Esophagus (tissue), 2 donors: ENCODE data around the gene LATS1. TPM values are rescaled to one million over a fixed set of nuclear protein-coding genes. Genes with fewer than 3 reads are reported as not detected.

ENCODE experiments used
- H3K27ac ChIP-seq, 2 donors: one replicate each; pipeline ENCODE4 v1.5.1; 2013; ENCODE audit warnings: low read depth in 2 of 2, mild to moderate bottlenecking in 2 of 2, inconsistent platforms in 1 of 2, low read length in 1 of 2, moderate library complexity in 1 of 2
- H3K27me3 ChIP-seq, 2 donors: one replicate each; pipeline ENCODE4 v1.6.1; 2013; ENCODE audit warnings: low read length in 2 of 2, control low read depth in 1 of 2, mild to moderate bottlenecking in 1 of 2; ENCODE audit not compliant: insufficient read depth in 2 of 2, control insufficient read depth in 1 of 2
- H3K36me3 ChIP-seq, 2 donors: one replicate each; pipeline ENCODE4 v1.6.1; 2013; ENCODE audit warnings: low read length in 1 of 2; ENCODE audit not compliant: control insufficient read depth in 2 of 2, insufficient read depth in 2 of 2
- H3K4me1 ChIP-seq, 2 donors: one replicate each; pipeline ENCODE4 v1.6.1; 2013; ENCODE audit warnings: low read length in 1 of 2; ENCODE audit not compliant: control insufficient read depth in 2 of 2, insufficient read depth in 2 of 2
- H3K4me3 ChIP-seq, 2 donors: one replicate each; pipeline ENCODE4 v1.5.1; 2013; ENCODE audit warnings: low read length in 2 of 2, mild to moderate bottlenecking in 2 of 2, low read depth in 1 of 2, moderate library complexity in 1 of 2
- H3K9me3 ChIP-seq, 2 donors: one replicate each; pipeline ENCODE4 v1.6.1; 2013; ENCODE audit warnings: mild to moderate bottlenecking in 2 of 2, low read depth in 1 of 2, low read length in 1 of 2, moderate library complexity in 1 of 2; ENCODE audit not compliant: control insufficient read depth in 2 of 2, insufficient read depth in 1 of 2
- WGBS, 2 donors: extraction: QIAGEN DNeasy Blood & Tissue Kit; methylation state at CpG; one replicate each; pipeline ENCODE4 v1.1.7; 2013; 5-methylcytosine and 5-hydroxymethylcytosine counted together
- polyA plus RNA-seq, 2 donors: library from polyadenylated mRNA; stranded (reverse); fragments of 200-250 nt; gene quantifications; one replicate each; pipeline ENCODE4 v1.2.3, GENCODE V29; 2013
- donor health status: healthy with polysubstance abuse.
- donor health status: Bipolar disorder and iron deficiency.

The LATS1 gene
- polyA plus RNA-seq, 2 donors = 4.0 to 4.8 TPM

- Histone ChIP-seq H3K4me1 (no peaks in the 10 kb centered on the region), H3K36me3 (peaks cover 2 to 11% of the 10 kb centered on the region in 2 donors), H3K27me3 (no peaks in the 10 kb centered on the region), H3K4me3 (no peak overlapping the region), H3K27ac (no peak overlapping the region), H3K9me3 (no peaks in the 10 kb centered on the region)
- WGBS, 2 donors = 94% methylated on average over 8 of the region's 8 CpGs
Measured at GRCh38 chr6:149729824-149730223, 11.9 kb upstream of the LATS1 start.

- peaks cover 2 to 11% of the 10 kb centered on the region in 2 donors for H3K36me3 ChIP-seq
- WGBS, 2 donors = 84% methylated on average over 5 of the region's 5 CpGs
Measured at GRCh38 chr6:149728499-149729234, 10.8 kb upstream of the LATS1 start.

GRCh38 chr6:149727793-149728498 is 10.0 kb upstream of the LATS1 start:
- no peaks in the 10 kb centered on the region for H3K4me1 ChIP-seq
- no peaks in the 10 kb centered on the region for H3K9me3 ChIP-seq
- 79 to 83% methylated on average over 4 of the region's 4 CpGs for WGBS, 2 donors
- H3K27me3 ChIP-seq = no peaks in the 10 kb centered on the region
- no peak overlapping the region for H3K4me3 ChIP-seq
- H3K36me3 ChIP-seq = peaks cover 2 to 8% of the 10 kb centered on the region in 2 donors
- no peak overlapping the region for H3K27ac ChIP-seq

More at GRCh38 chr6:149728499-149729234, 10.8 kb upstream of the LATS1 start:
- Histone ChIP-seq H3K27ac (no peak overlapping the region), H3K27me3 (no peaks in the 10 kb centered on the region), H3K4me3 (no peak overlapping the region), H3K9me3 (no peaks in the 10 kb centered on the region), H3K4me1 (no peaks in the 10 kb centered on the region)

- no peaks in the 10 kb centered on the region for H3K9me3 ChIP-seq
- H3K4me1 ChIP-seq = no peaks in the 10 kb centered on the region
- peaks cover 0 to 8% of the 10 kb centered on the region in 2 donors for H3K36me3 ChIP-seq
- H3K27ac ChIP-seq = no peak overlapping the region
- no peak overlapping the region for H3K4me3 ChIP-seq
- no peaks in the 10 kb centered on the region for H3K27me3 ChIP-seq
- WGBS, 2 donors = 89 to 96% methylated on average over 3 of the region's 3 CpGs
Measured at GRCh38 chr6:149725785-149726184, 7.9 kb upstream of the LATS1 start.

- 57 to 60% methylated on average over 10 of the region's 10 CpGs for WGBS, 2 donors
- Histone ChIP-seq H3K36me3 (peaks cover 0 to 2% of the 10 kb centered on the region in 2 donors), H3K9me3 (no peaks in the 10 kb centered on the region), H3K27ac (no peak overlapping the region), H3K4me3 (no peak overlapping the region), H3K27me3 (no peaks in the 10 kb centered on the region), H3K4me1 (no peaks in the 10 kb centered on the region)
Measured at GRCh38 chr6:149723771-149724417, 6.0 kb upstream of the LATS1 start.

- H3K4me1 ChIP-seq = no peaks in the 10 kb centered on the region
- no peaks in the 10 kb centered on the region for H3K9me3 ChIP-seq
- WGBS, 2 donors = 81 to 89% methylated on average over 4 of the region's 4 CpGs
- H3K27me3 ChIP-seq = no peaks in the 10 kb centered on the region
- H3K27ac ChIP-seq = no peak overlapping the region
- H3K4me3 ChIP-seq = no peak overlapping the region
- H3K36me3 ChIP-seq = no peaks in the 10 kb centered on the region
Measured at GRCh38 chr6:149723262-149723661, 5.4 kb upstream of the LATS1 start.

GRCh38 chr6:149719531-149719930 is 1.6 kb upstream of the LATS1 start:
- 96 to 100% methylated on average over 3 of the region's 3 CpGs for WGBS, 2 donors
- no peaks in the 10 kb centered on the region for H3K4me1 ChIP-seq
- H3K4me3 ChIP-seq = no peak overlapping the region
- no peaks in the 10 kb centered on the region for H3K27me3 ChIP-seq
- H3K36me3 ChIP-seq = no peaks in the 10 kb centered on the region
- H3K27ac ChIP-seq = no peak overlapping the region
- no peaks in the 10 kb centered on the region for H3K9me3 ChIP-seq

GRCh38 chr6:149717255-149717587 is 680 bp downstream of the LATS1 start:
- no peaks in the 10 kb centered on the region for H3K4me1 ChIP-seq
- H3K9me3 ChIP-seq = no peaks in the 10 kb centered on the region
- H3K27me3 ChIP-seq = no peaks in the 10 kb centered on the region
- WGBS, 2 donors = 0% methylated on average over 9 of the region's 9 CpGs
- H3K27ac ChIP-seq = peak overlapping the region; percentile 99
- H3K36me3 ChIP-seq = no peaks in the 10 kb centered on the region
- peak overlapping the region; percentile 67 to 94 for H3K4me3 ChIP-seq

- Histone ChIP-seq H3K36me3 (no peaks in the 10 kb centered on the region), H3K27ac (peak overlapping the region in 1 of 2 donors; percentile 10), H3K9me3 (no peaks in the 10 kb centered on the region), H3K27me3 (no peaks in the 10 kb centered on the region), H3K4me3 (peak overlapping the region in 1 of 2 donors; percentile 40), H3K4me1 (no peaks in the 10 kb centered on the region)
- WGBS, 2 donors = 9% methylated on average over 8 of the region's 8 CpGs
Measured at GRCh38 chr6:149716181-149716963, 1.5 kb downstream of the LATS1 start.
